ENCODE data around the gene TMEM256. TPM values are rescaled to one million over a fixed set of nuclear protein-coding genes. Genes with fewer than 3 reads are reported as not detected.

The TMEM256 gene
- total RNA-seq, 1 donor from 2014 or later: 54.7 TPM

DNA sequence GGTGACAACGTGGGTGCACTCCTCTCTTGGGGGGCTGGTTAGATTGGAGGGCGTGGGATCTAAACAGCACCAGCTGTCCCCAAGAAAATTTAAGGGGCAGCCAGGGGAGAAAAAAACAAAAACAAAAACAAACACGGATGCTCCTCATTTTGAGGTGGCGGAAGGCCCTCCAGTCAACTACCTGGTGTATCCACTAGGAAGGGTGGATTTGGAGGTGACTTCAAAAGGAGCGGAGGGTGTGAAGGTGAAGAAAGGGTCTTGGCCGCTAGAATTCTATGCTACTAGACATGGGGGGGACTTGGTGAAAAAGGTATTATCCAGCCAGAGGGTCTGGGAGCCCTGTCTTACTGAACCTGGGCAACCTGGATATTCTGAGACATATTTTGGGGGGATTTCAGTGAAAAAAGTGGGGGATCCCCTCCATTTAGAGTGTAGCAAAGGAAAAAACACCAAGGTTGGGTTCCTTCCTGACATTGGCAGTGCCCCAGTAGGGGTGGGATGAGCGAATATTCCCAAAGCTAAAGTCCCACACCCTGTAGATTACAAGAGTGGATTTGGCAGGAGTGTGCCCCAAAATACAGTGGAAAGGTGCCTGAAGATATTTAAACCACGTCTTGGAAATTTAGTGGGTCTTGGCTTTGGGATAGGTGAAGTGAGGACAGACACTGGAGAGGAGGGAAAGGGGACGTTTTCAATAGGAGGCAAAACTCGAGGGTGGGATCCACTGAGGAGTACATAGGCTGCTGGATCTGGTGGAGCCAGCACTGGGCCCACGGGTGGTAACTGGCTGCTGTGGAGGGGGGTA lies 35.0 kb upstream of the TMEM256 start:
- H3K27me3 Mint-ChIP-seq (ENCODE audit: insufficient read depth): peaks cover 7% of the 10 kb centered on the region
- peak overlapping the region; percentile 85 for H3K27ac Mint-ChIP-seq
- intact Hi-C loops (cut with micrococcal nuclease): loop anchor here (1.0 to 5.0 kb wide), 3 partner anchors 8 to 392 kb away; no protein-coding TSS in a partner anchor

GRCh38 chr17:7437950-7438614 lies 34.2 kb upstream of the TMEM256 start:
- Mint-ChIP-seq H3K27me3 (ENCODE audit: insufficient read depth) (peaks cover 7% of the 10 kb centered on the region), H3K27ac (peak overlapping the region; percentile 85), H3K36me3 (ENCODE audit: low read depth) (peaks cover 14% of the 10 kb centered on the region), H3K9me3 (no peaks in the 10 kb centered on the region), H3K4me1 (ENCODE audit: low read depth) (peaks cover 43% of the 10 kb centered on the region), H3K4me3 (peak overlapping the region; percentile 81)
- peak; percentile 72 for DNase-seq (ENCODE audit: low spot score)
- intact Hi-C loops (cut with micrococcal nuclease): loop anchor here (1.0 to 5.0 kb wide), 4 partner anchors 43 to 391 kb away; partner anchors contain the start of gene PLSCR3

More for the DNA sequence above, 35.0 kb upstream of the TMEM256 start:
- Mint-ChIP-seq H3K4me3 (peak overlapping the region; percentile 81), H3K4me1 (ENCODE audit: low read depth) (peaks cover 43% of the 10 kb centered on the region), H3K9me3 (no peaks in the 10 kb centered on the region), H3K36me3 (ENCODE audit: low read depth) (peaks cover 16% of the 10 kb centered on the region)
- DNase-seq (ENCODE audit: low spot score): no peak

DNA sequence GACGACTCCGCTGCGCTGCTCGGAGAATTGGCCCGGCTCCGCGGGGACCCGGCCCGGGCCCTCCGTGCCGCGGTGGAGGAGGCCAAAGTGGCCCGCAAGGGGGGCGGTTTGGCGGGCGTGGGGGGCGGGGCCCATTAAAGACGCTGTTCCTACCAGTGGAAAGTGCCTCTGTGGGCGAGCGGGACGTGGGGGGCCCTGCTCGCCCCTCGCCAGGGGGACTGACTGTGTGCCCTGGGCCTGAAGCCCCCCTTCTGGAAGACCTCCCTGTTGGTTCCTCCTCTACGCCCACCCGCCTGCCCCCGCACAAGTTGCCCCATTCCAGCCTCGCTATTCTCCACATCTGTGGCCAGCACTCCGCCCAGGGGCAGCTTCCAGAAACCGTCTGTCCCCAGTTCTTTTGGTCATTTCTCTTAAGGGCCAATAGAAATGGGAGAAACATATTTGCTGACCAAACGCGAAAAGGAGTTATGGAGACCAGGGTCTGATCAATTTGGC lies 33.5 kb upstream of the TMEM256 start:
- Mint-ChIP-seq H3K27ac (peak overlapping the region; percentile 65), H3K36me3 (ENCODE audit: low read depth) (peaks cover 10% of the 10 kb centered on the region), H3K9me3 (no peaks in the 10 kb centered on the region), H3K4me3 (peak overlapping the region; percentile 91), H3K27me3 (ENCODE audit: insufficient read depth) (peaks cover 7% of the 10 kb centered on the region), H3K4me1 (ENCODE audit: low read depth) (peaks cover 43% of the 10 kb centered on the region)
- DNase-seq (ENCODE audit: low spot score): no peak
- intact Hi-C loops (cut with micrococcal nuclease): loop anchor here (1.0 to 5.0 kb wide), 4 partner anchors 43 to 390 kb away; partner anchors contain the start of gene PLSCR3

DNA sequence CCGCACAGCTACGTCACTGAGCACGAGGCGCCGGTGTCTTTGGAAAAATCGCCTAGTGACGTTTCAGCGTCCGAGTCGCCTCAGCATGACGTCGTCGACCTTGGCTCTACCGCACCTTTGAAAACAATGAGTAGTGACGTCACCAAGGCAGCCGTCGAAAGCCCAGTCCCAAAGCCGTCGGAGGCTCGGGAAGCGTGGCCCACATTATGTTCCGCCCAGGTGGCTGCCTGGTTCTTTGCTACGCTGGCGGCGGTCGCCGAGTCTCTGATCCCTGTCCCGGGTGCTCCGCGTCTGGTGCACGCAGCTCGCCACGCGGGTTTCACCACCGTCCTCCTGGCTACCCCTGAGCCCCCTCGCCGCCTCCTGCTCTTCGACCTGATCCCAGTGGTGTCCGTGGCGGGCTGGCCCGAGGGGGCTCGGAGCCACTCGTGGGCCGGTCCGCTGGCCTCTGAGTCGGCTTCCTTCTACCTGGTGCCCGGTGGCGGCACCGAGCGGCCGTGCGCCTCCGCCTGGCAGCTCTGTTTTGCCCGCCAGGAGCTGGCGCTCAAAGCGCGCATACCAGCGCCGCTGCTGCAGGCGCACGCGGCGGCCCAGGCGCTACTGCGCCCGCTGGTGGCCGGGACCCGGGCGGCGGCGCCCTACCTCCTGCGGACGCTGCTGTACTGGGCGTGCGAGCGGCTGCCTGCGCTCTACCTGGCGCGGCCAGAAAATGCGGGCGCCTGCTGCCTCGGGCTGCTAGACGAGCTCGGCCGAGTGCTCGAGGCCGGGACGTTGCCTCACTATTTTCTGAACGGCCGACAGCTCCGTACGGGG lies 32.9 kb upstream of the TMEM256 start:
- Mint-ChIP-seq H3K4me1 (ENCODE audit: low read depth) (peaks cover 43% of the 10 kb centered on the region), H3K9me3 (no peaks in the 10 kb centered on the region), H3K36me3 (ENCODE audit: low read depth) (peaks cover 9% of the 10 kb centered on the region), H3K27me3 (ENCODE audit: insufficient read depth) (peaks cover 5% of the 10 kb centered on the region), H3K4me3 (peak overlapping the region; percentile 91), H3K27ac (peak overlapping the region; percentile 94)
- intact Hi-C loops (cut with micrococcal nuclease): loop anchor here (1.0 to 5.0 kb wide), 4 partner anchors 42 to 389 kb away; partner anchors contain the start of gene PLSCR3
- peak; percentile 81 for DNase-seq (ENCODE audit: low spot score)

- Mint-ChIP-seq H3K36me3 (ENCODE audit: low read depth) (peaks cover 7% of the 10 kb centered on the region), H3K4me1 (ENCODE audit: low read depth) (peaks cover 43% of the 10 kb centered on the region), H3K4me3 (peak overlapping the region; percentile 91), H3K27me3 (ENCODE audit: insufficient read depth) (peaks cover 5% of the 10 kb centered on the region), H3K9me3 (no peaks in the 10 kb centered on the region), H3K27ac (peak overlapping the region; percentile 94)
- DNase-seq (ENCODE audit: low spot score): peak; percentile 68
- intact Hi-C loops (cut with micrococcal nuclease): loop anchor here (1.0 to 5.0 kb wide), 14 partner anchors 19 to 421 kb away; partner anchors contain the start of genes EIF5A, ELP5, NAA38 and NEURL4
These were observed 32.0 kb upstream of the TMEM256 start for GRCh38 chr17:7435676-7436555.

DNA sequence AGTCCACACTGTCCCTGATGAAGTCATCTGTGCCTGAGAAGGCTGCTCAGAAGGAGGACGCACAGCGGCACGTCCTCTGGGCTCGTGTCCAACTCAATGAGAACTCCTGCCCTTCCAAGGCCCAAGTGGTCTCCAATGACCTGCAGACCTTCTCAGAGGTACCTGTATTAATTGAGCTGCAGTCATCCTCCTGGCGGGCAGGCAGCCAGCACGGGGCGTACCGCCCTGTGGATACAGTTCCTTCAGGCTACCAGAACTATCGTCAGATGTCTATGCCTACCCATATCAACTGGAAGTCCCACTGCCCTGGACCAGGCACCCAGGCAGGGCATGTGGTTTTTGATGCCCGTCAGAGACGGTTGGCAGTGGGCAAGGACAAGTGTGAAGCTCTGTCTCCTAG lies 28.4 kb upstream of the TMEM256 start:
- no peak for DNase-seq (ENCODE audit: low spot score)
- no peak overlapping the region for H3K4me3 Mint-ChIP-seq
- H3K9me3 Mint-ChIP-seq: no peaks in the 10 kb centered on the region

DNA sequence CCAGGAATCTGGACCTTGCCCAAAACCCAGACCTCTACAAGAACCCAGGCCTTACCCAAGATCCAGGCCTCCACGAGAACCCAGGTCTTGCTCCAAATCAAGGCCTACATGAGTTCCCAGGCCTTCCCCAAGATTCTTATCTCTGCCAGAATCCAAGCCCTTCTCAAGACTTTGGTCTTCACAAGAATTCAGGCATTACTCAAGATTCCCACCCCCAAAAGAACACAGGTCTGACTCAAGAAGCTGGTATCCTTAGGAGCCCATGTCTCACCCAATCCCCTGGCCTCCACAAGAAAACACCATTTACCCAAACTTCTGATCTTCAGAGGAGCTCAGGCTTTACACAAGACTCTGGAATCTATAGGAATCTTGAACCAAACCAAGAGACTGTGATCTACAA lies 27.3 kb upstream of the TMEM256 start:
- H3K4me3 Mint-ChIP-seq: no peak overlapping the region
- no peaks in the 10 kb centered on the region for H3K36me3 Mint-ChIP-seq (ENCODE audit: low read depth)
- no peaks in the 10 kb centered on the region for H3K27me3 Mint-ChIP-seq (ENCODE audit: insufficient read depth)
- DNase-seq (ENCODE audit: low spot score): no peak
- H3K9me3 Mint-ChIP-seq: no peaks in the 10 kb centered on the region
- intact Hi-C loops (cut with micrococcal nuclease): no loop called here
- H3K27ac Mint-ChIP-seq: no peak overlapping the region
- H3K4me1 Mint-ChIP-seq (ENCODE audit: low read depth): peaks cover 8% of the 10 kb centered on the region

More for the DNA sequence above, 28.4 kb upstream of the TMEM256 start:
- H3K27ac Mint-ChIP-seq: no peak overlapping the region
- peaks cover 16% of the 10 kb centered on the region for H3K4me1 Mint-ChIP-seq (ENCODE audit: low read depth)
- H3K27me3 Mint-ChIP-seq (ENCODE audit: insufficient read depth): no peaks in the 10 kb centered on the region
- intact Hi-C loops (cut with micrococcal nuclease): no loop called here
- H3K36me3 Mint-ChIP-seq (ENCODE audit: low read depth): no peaks in the 10 kb centered on the region

DNA sequence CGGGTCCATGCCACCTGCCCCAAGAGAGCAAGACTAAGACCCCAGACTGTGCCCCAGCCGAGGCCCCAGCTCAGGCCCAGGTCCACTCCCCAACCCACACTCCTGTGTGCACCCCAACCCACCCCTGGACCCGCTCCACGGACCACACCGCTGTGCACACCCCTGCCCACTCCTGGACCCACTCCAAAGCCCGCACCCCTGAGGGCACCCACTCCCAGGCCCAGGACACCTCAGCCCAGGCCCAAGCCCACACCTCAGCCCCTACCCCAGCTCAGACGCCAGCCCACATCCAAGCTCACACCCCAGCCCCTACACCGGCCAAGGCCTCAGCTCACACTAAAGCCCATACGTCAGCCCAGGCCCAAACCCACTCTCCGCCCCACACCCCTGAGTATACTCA lies 25.8 kb upstream of the TMEM256 start:
- no peak for DNase-seq (ENCODE audit: low spot score)
- intact Hi-C loops (cut with micrococcal nuclease): no loop called here
- H3K4me1 Mint-ChIP-seq (ENCODE audit: low read depth): no peaks in the 10 kb centered on the region
- no peak overlapping the region for H3K27ac Mint-ChIP-seq
- no peaks in the 10 kb centered on the region for H3K27me3 Mint-ChIP-seq (ENCODE audit: insufficient read depth)
- no peaks in the 10 kb centered on the region for H3K9me3 Mint-ChIP-seq
- H3K36me3 Mint-ChIP-seq (ENCODE audit: low read depth): no peaks in the 10 kb centered on the region
- H3K4me3 Mint-ChIP-seq: no peak overlapping the region

DNA sequence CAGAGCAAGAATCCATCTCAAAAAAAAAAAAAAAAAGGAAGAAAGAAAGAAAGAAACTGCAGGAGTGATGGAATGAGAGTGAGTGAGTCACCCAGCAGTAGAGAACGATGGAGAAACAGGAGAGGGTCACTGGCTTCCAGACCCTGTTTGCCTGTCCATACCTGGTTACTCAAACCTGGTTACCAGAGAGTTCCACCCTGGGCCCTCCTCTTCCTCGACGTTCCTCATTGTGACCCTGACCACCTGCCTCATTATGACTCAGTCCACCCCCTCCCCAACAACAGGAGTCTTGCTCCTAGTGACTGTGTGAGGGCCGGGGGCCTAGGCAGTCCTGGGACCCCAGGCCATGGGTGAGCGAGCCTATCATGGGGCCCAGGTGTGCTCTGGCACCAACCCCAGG lies 24.7 kb upstream of the TMEM256 start, which contains the start of gene SPEM3:
SPEM3 (plus strand) TSS at position 301 of the 400 bp plus-strand sequence; CDS start at position 347, 46 bp downstream.
- H3K36me3 Mint-ChIP-seq (ENCODE audit: low read depth): no peaks in the 10 kb centered on the region
- no peaks in the 10 kb centered on the region for H3K27me3 Mint-ChIP-seq (ENCODE audit: insufficient read depth)
- no peak within 1 kb of the TSS for H3K4me3 Mint-ChIP-seq
- no peak within 1 kb of the TSS for H3K27ac Mint-ChIP-seq
- no peaks in the 10 kb centered on the region for H3K4me1 Mint-ChIP-seq (ENCODE audit: low read depth)
- no peaks in the 10 kb centered on the region for H3K9me3 Mint-ChIP-seq
- no peak for DNase-seq (ENCODE audit: low spot score)
- intact Hi-C loops (cut with micrococcal nuclease): no loop called here

DNA sequence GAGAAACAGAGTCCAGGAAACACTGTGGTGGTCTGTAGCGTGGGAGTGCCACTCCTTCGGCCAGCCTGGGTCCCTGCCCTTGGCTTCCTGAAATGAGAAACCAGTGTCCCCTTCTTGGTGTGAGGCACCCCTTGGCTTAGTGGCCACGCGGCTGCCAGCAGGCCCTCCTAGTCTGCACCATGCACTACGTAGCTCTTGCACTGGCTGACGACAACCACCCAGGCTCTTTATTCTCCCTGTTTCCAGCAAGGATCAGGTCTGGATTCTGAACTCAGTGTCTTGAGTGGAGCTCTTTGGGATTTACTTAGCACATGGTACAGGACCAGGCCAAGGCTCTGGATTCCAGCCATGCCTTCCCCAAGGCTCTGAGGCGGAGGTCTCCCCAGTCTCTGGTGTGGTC lies 23.7 kb upstream of the TMEM256 start:
- Mint-ChIP-seq H3K27me3 (ENCODE audit: insufficient read depth) (no peaks in the 10 kb centered on the region), H3K27ac (no peak overlapping the region), H3K4me1 (ENCODE audit: low read depth) (no peaks in the 10 kb centered on the region), H3K4me3 (no peak overlapping the region), H3K9me3 (no peaks in the 10 kb centered on the region), H3K36me3 (ENCODE audit: low read depth) (no peaks in the 10 kb centered on the region)
- intact Hi-C loops (cut with micrococcal nuclease): no loop called here
- no peak for DNase-seq (ENCODE audit: low spot score)

- H3K4me3 Mint-ChIP-seq: no peak overlapping the region
- no peak for DNase-seq (ENCODE audit: low spot score)
- no peaks in the 10 kb centered on the region for H3K36me3 Mint-ChIP-seq (ENCODE audit: low read depth)
- H3K27me3 Mint-ChIP-seq (ENCODE audit: insufficient read depth): no peaks in the 10 kb centered on the region
- no peaks in the 10 kb centered on the region for H3K9me3 Mint-ChIP-seq
- no peak overlapping the region for H3K27ac Mint-ChIP-seq
- H3K4me1 Mint-ChIP-seq (ENCODE audit: low read depth): no peaks in the 10 kb centered on the region
- intact Hi-C loops (cut with micrococcal nuclease): no loop called here
These were observed 23.1 kb upstream of the TMEM256 start for GRCh38 chr17:7426896-7427489.
